ENCODE measurements around the gene RHOJ. TPM values are rescaled to one million over a fixed set of nuclear protein-coding genes. Genes with fewer than 3 reads are reported as not detected.
"Not testable (repeated sequence)": the region's sequence is repeated elsewhere in the genome, so short reads cannot be mapped to it uniquely, and the experiment has no call there.

RHOJ gene
- total and polyA plus RNA-seq, 9 of the 15 experiments (the other 6 are each of a cell fraction or from before 2014, with no cell fraction given), result not detected

DNA sequence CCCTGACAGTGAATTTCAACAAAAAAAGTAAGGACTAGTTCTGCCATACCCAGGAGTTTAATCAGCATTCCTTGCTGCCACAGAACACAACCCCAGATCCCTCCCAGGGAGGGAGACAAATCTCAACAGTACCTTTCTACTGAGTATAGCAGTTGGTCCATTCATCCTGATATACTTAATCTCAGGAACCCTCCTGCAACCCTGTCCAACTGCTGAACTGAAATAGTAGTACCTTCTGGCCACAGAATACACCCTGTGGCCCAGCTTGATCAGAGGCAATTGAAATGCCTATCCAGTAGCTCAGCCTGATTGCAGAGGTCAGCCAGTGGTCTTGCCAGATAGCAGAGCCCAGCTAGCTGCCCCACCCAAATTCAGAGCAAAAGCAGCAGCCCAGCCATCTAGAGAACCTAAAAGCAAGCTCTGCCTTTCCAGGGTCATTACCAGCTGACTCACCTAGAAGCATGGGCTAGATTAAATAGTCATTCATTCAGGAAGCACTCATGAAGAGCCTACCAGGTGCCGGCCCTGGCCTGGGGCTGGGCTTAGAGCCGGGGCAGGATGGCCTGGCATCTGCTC is 40.0 kb upstream of the RHOJ start (continued):
- TF ChIP-seq, protein P1, sequence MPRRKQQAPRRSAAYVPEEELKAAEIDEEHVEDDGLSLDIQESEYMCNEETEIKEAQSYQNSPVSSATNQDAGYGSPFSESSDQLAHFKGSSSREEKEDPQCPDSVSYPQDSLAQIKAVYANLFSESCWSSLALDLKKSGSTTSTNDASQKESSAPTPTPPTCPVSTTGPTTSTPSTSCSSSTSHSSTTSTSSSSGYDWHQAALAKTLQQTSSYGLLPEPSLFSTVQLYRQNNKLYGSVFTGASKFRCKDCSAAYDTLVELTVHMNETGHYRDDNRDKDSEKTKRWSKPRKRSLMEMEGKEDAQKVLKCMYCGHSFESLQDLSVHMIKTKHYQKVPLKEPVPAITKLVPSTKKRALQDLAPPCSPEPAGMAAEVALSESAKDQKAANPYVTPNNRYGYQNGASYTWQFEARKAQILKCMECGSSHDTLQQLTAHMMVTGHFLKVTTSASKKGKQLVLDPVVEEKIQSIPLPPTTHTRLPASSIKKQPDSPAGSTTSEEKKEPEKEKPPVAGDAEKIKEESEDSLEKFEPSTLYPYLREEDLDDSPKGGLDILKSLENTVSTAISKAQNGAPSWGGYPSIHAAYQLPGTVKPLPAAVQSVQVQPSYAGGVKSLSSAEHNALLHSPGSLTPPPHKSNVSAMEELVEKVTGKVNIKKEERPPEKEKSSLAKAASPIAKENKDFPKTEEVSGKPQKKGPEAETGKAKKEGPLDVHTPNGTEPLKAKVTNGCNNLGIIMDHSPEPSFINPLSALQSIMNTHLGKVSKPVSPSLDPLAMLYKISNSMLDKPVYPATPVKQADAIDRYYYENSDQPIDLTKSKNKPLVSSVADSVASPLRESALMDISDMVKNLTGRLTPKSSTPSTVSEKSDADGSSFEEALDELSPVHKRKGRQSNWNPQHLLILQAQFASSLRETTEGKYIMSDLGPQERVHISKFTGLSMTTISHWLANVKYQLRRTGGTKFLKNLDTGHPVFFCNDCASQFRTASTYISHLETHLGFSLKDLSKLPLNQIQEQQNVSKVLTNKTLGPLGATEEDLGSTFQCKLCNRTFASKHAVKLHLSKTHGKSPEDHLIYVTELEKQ (CRISPR knock-in tag; IDR thresholded peaks at IDR 0.05), result no peak
- TF ChIP-seq NRF1 (conservative IDR thresholded peaks at IDR 0.05 in 1 of 2, IDR thresholded peaks at IDR 0.05 in 1 of 2) (no peak), MXD1 (CRISPR knock-in tag; IDR thresholded peaks at IDR 0.05; ENCODE audit: borderline replicate concordance, poor library complexity, severe bottlenecking) (no peak), KLF13 (tag; IDR thresholded peaks at IDR 0.05; ENCODE audit: borderline replicate concordance, low read depth) (no peak)
- TF ChIP-seq, protein P2, sequence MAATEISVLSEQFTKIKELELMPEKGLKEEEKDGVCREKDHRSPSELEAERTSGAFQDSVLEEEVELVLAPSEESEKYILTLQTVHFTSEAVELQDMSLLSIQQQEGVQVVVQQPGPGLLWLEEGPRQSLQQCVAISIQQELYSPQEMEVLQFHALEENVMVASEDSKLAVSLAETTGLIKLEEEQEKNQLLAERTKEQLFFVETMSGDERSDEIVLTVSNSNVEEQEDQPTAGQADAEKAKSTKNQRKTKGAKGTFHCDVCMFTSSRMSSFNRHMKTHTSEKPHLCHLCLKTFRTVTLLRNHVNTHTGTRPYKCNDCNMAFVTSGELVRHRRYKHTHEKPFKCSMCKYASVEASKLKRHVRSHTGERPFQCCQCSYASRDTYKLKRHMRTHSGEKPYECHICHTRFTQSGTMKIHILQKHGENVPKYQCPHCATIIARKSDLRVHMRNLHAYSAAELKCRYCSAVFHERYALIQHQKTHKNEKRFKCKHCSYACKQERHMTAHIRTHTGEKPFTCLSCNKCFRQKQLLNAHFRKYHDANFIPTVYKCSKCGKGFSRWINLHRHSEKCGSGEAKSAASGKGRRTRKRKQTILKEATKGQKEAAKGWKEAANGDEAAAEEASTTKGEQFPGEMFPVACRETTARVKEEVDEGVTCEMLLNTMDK (IDR thresholded peaks at IDR 0.05; ENCODE audit: borderline replicate concordance, insufficient read depth, low read depth, low read length, poor library complexity, severe bottlenecking), result no peak

GRCh38 chr14:63165267-63165666 is 39.0 kb upstream of the RHOJ start:
- H3K36me3 ChIP-seq (ENCODE audit: control insufficient read depth, insufficient read depth, low read length); CTCF ChIA-PET (ENCODE audit: low intra/inter-chr PET ratio); POLR2A ChIA-PET; H3K4me3 ChIP-seq; H3K9ac ChIP-seq (ENCODE audit: insufficient read depth in 1 of 2, low read depth in 2 of 2, low read length in 2 of 2); H3K27me3 ChIP-seq (ENCODE audit: control insufficient read depth in 2 of 2, insufficient read depth in 2 of 2, low read length in 2 of 2); H3K27ac ChIP-seq (ENCODE audit: extremely low read depth, low read depth, low read length); intact Hi-C loops (cut with micrococcal nuclease); H3K9me3 ChIP-seq (replicated peaks; ENCODE audit: control insufficient read depth, insufficient read depth, low read depth, low read length); H2AFZ ChIP-seq (ENCODE audit: low read depth, low read length); H3K9me1 ChIP-seq (ENCODE audit: control insufficient read depth, insufficient read depth, low read length); ATAC-seq; H3K79me2 ChIP-seq (ENCODE audit: control insufficient read depth, insufficient read depth, low read length); H4K20me1 ChIP-seq (replicated peaks; ENCODE audit: control insufficient read depth, insufficient read depth, low read length); DNase-seq (ENCODE audit: extremely low read depth in 1 of 4, low spot score in 3 of 4); in situ Hi-C loops (cut with MboI); H3K4me2 ChIP-seq (ENCODE audit: insufficient read depth, low read length); FAIRE-seq; BruUV-seq (replicated peaks); H3K4me1 ChIP-seq (replicated peaks in 1 of 2; ENCODE audit: control insufficient read depth in 2 of 2, insufficient read depth in 2 of 2, low read length in 2 of 2): not testable (repeated sequence)
- WGBS (ENCODE audit: insufficient coverage, low coverage, missing lambda C conversion rate), result 9% methylated on average over 7 of the region's 23 CpGs
